ENCODE measurements around the gene TBX2.

The TBX2 gene

GRCh38 chr17:61392679-61393078, 7.0 kb upstream of the TBX2 start:
- Histone ChIP-seq H3K27me3 (ENCODE audit: control insufficient read depth, insufficient read depth, low read length) (peaks cover 56% of the 10 kb centered on the region), H3K27ac (ENCODE audit: low read length) (no peak overlapping the region), H3K36me3 (ENCODE audit: control insufficient read depth, low read depth, low read length) (no peaks in the 10 kb centered on the region), H3K9ac (ENCODE audit: low read length) (no peak overlapping the region), H3K4me1 (ENCODE audit: control insufficient read depth, low read depth, low read length) (peaks cover 3% of the 10 kb centered on the region), H3K9me3 (ENCODE audit: control insufficient read depth, low read depth, low read length) (no peaks in the 10 kb centered on the region), H3K4me3 (ENCODE audit: low read length) (no peak overlapping the region)

GRCh38 chr17:61393550-61393903, 6.1 kb upstream of the TBX2 start:
- no peaks in the 10 kb centered on the region for H3K36me3 ChIP-seq (ENCODE audit: control insufficient read depth, low read depth, low read length)
- H3K27me3 ChIP-seq (ENCODE audit: control insufficient read depth, insufficient read depth, low read length): peaks cover 65% of the 10 kb centered on the region
- H3K4me3 ChIP-seq (ENCODE audit: low read length): no peak overlapping the region
- H3K27ac ChIP-seq (ENCODE audit: low read length): no peak overlapping the region
- H3K9me3 ChIP-seq (ENCODE audit: control insufficient read depth, low read depth, low read length): no peaks in the 10 kb centered on the region
- H3K4me1 ChIP-seq (ENCODE audit: control insufficient read depth, low read depth, low read length): peaks cover 4% of the 10 kb centered on the region
- H3K9ac ChIP-seq (ENCODE audit: low read length): no peak overlapping the region

- Histone ChIP-seq H3K4me1 (ENCODE audit: control insufficient read depth, low read depth, low read length) (peaks cover 4% of the 10 kb centered on the region), H3K9ac (ENCODE audit: low read length) (no peak overlapping the region), H3K9me3 (ENCODE audit: control insufficient read depth, low read depth, low read length) (no peaks in the 10 kb centered on the region), H3K4me3 (ENCODE audit: low read length) (no peak overlapping the region), H3K27ac (ENCODE audit: low read length) (no peak overlapping the region), H3K27me3 (ENCODE audit: control insufficient read depth, insufficient read depth, low read length) (peaks cover 70% of the 10 kb centered on the region), H3K36me3 (ENCODE audit: control insufficient read depth, low read depth, low read length) (no peaks in the 10 kb centered on the region)
Measured at GRCh38 chr17:61393904-61394629, 5.6 kb upstream of the TBX2 start.

- Histone ChIP-seq H3K36me3 (ENCODE audit: control insufficient read depth, low read depth, low read length) (no peaks in the 10 kb centered on the region), H3K27me3 (ENCODE audit: control insufficient read depth, insufficient read depth, low read length) (peaks cover 78% of the 10 kb centered on the region), H3K4me1 (ENCODE audit: control insufficient read depth, low read depth, low read length) (peaks cover 4% of the 10 kb centered on the region), H3K4me3 (ENCODE audit: low read length) (no peak overlapping the region), H3K27ac (ENCODE audit: low read length) (no peak overlapping the region), H3K9me3 (ENCODE audit: control insufficient read depth, low read depth, low read length) (no peaks in the 10 kb centered on the region), H3K9ac (ENCODE audit: low read length) (no peak overlapping the region)
Measured at GRCh38 chr17:61394630-61395408, 4.8 kb upstream of the TBX2 start.

- Histone ChIP-seq H3K27ac (ENCODE audit: low read length) (no peak overlapping the region), H3K36me3 (ENCODE audit: control insufficient read depth, low read depth, low read length) (no peaks in the 10 kb centered on the region), H3K9me3 (ENCODE audit: control insufficient read depth, low read depth, low read length) (no peaks in the 10 kb centered on the region), H3K4me3 (ENCODE audit: low read length) (peak overlapping the region; percentile 37), H3K27me3 (ENCODE audit: control insufficient read depth, insufficient read depth, low read length) (peaks cover 83% of the 10 kb centered on the region), H3K4me1 (ENCODE audit: control insufficient read depth, low read depth, low read length) (peaks cover 4% of the 10 kb centered on the region), H3K9ac (ENCODE audit: low read length) (no peak overlapping the region)
Measured at GRCh38 chr17:61395409-61395982, 4.1 kb upstream of the TBX2 start.

- Histone ChIP-seq H3K27ac (ENCODE audit: low read length) (no peak overlapping the region), H3K4me3 (ENCODE audit: low read length) (peak overlapping the region; percentile 37), H3K9me3 (ENCODE audit: control insufficient read depth, low read depth, low read length) (no peaks in the 10 kb centered on the region), H3K36me3 (ENCODE audit: control insufficient read depth, low read depth, low read length) (no peaks in the 10 kb centered on the region), H3K27me3 (ENCODE audit: control insufficient read depth, insufficient read depth, low read length) (peaks cover 89% of the 10 kb centered on the region), H3K9ac (ENCODE audit: low read length) (no peak overlapping the region), H3K4me1 (ENCODE audit: control insufficient read depth, low read depth, low read length) (peaks cover 4% of the 10 kb centered on the region)
Measured at GRCh38 chr17:61395983-61396585, 3.6 kb upstream of the TBX2 start.

GRCh38 chr17:61396586-61397085, 3.0 kb upstream of the TBX2 start:
- no peak overlapping the region for H3K4me3 ChIP-seq (ENCODE audit: low read length)
- no peak overlapping the region for H3K9ac ChIP-seq (ENCODE audit: low read length)
- no peaks in the 10 kb centered on the region for H3K36me3 ChIP-seq (ENCODE audit: control insufficient read depth, low read depth, low read length)
- H3K27me3 ChIP-seq (ENCODE audit: control insufficient read depth, insufficient read depth, low read length): peaks cover 94% of the 10 kb centered on the region
- H3K4me1 ChIP-seq (ENCODE audit: control insufficient read depth, low read depth, low read length): peaks cover 4% of the 10 kb centered on the region
- no peaks in the 10 kb centered on the region for H3K9me3 ChIP-seq (ENCODE audit: control insufficient read depth, low read depth, low read length)
- no peak overlapping the region for H3K27ac ChIP-seq (ENCODE audit: low read length)

- peaks cover 4% of the 10 kb centered on the region for H3K4me1 ChIP-seq (ENCODE audit: control insufficient read depth, low read depth, low read length)
- H3K36me3 ChIP-seq (ENCODE audit: control insufficient read depth, low read depth, low read length): no peaks in the 10 kb centered on the region
- peak overlapping the region; percentile 9 for H3K4me3 ChIP-seq (ENCODE audit: low read length)
- no peak overlapping the region for H3K27ac ChIP-seq (ENCODE audit: low read length)
- no peak overlapping the region for H3K9ac ChIP-seq (ENCODE audit: low read length)
- peaks cover 96% of the 10 kb centered on the region for H3K27me3 ChIP-seq (ENCODE audit: control insufficient read depth, insufficient read depth, low read length)
- no peaks in the 10 kb centered on the region for H3K9me3 ChIP-seq (ENCODE audit: control insufficient read depth, low read depth, low read length)
Measured at GRCh38 chr17:61397086-61397842, 2.4 kb upstream of the TBX2 start.

- H3K27me3 ChIP-seq (ENCODE audit: control insufficient read depth, insufficient read depth, low read length): peaks cover 98% of the 10 kb centered on the region
- peaks cover 4% of the 10 kb centered on the region for H3K4me1 ChIP-seq (ENCODE audit: control insufficient read depth, low read depth, low read length)
- H3K4me3 ChIP-seq (ENCODE audit: low read length): peak overlapping the region; percentile 24
- no peak overlapping the region for H3K27ac ChIP-seq (ENCODE audit: low read length)
- H3K36me3 ChIP-seq (ENCODE audit: control insufficient read depth, low read depth, low read length): no peaks in the 10 kb centered on the region
- H3K9me3 ChIP-seq (ENCODE audit: control insufficient read depth, low read depth, low read length): no peaks in the 10 kb centered on the region
- H3K9ac ChIP-seq (ENCODE audit: low read length): no peak overlapping the region
Measured at GRCh38 chr17:61398721-61399130, 917 bp upstream of the TBX2 start.

- H3K27me3 ChIP-seq (ENCODE audit: control insufficient read depth, insufficient read depth, low read length): peaks cover 98% of the 10 kb centered on the region
Measured at GRCh38 chr17:61400066-61400716, 548 bp downstream of the TBX2 start.

More at GRCh38 chr17:61400066-61400716, 548 bp downstream of the TBX2 start:
- H3K4me1 ChIP-seq (ENCODE audit: control insufficient read depth, low read depth, low read length): peaks cover 4% of the 10 kb centered on the region
- H3K4me3 ChIP-seq (ENCODE audit: low read length): no peak overlapping the region
- H3K9ac ChIP-seq (ENCODE audit: low read length): no peak overlapping the region
- no peaks in the 10 kb centered on the region for H3K36me3 ChIP-seq (ENCODE audit: control insufficient read depth, low read depth, low read length)
- no peak overlapping the region for H3K27ac ChIP-seq (ENCODE audit: low read length)
- no peaks in the 10 kb centered on the region for H3K9me3 ChIP-seq (ENCODE audit: control insufficient read depth, low read depth, low read length)

Measured in iPS-18a (cell line).